GM19463 (cell line): ENCODE results near the gene SEC31B.
A peak's percentile ranks its signal among the peaks of the same experiment; 100 is the strongest.

Experiments used
- ATAC-seq: cut with Tn5 transposase; IDR thresholded peaks from one replicate; pipeline ENCODE4 v1.9.1; 2021; ENCODE audit warnings: mild to moderate bottlenecking, moderate library complexity; ENCODE audit not compliant: unreplicated experiment

SEC31B gene

GRCh38 chr10:100502926-100503494 is 16.7 kb downstream of the SEC31B start:
- no peak for ATAC-seq

- ATAC-seq, result no peak
Observed at GRCh38 chr10:100501423-100501822, 18.2 kb downstream of the SEC31B start.

GRCh38 chr10:100498059-100498458 is 21.6 kb downstream of the SEC31B start:
- no peak for ATAC-seq

- no peak for ATAC-seq
Observed at GRCh38 chr10:100496567-100496966, 23.1 kb downstream of the SEC31B start.

- ATAC-seq, result no peak
Observed at GRCh38 chr10:100490531-100490930, 29.1 kb downstream of the SEC31B start.

GRCh38 chr10:100489396-100489795 is 30.3 kb downstream of the SEC31B start:
- ATAC-seq, result no peak

GRCh38 chr10:100487529-100487928 is 32.1 kb downstream of the SEC31B start:
- no peak for ATAC-seq

- ATAC-seq, result no peak
Observed at GRCh38 chr10:100485801-100486495, 33.7 kb downstream of the SEC31B start.

- ATAC-seq, result no peak
Observed at GRCh38 chr10:100485366-100485765, 34.3 kb downstream of the SEC31B start.

- ATAC-seq, result no peak
Observed at GRCh38 chr10:100483876-100484666, 35.6 kb downstream of the SEC31B start.

- no peak for ATAC-seq
Observed at GRCh38 chr10:100482834-100483185, 36.9 kb downstream of the SEC31B start.

- ATAC-seq, result peak; percentile 34
Observed at GRCh38 chr10:100482181-100482833, 37.4 kb downstream of the SEC31B start.

GRCh38 chr10:100481462-100482081 is 38.1 kb downstream of the SEC31B start:
- peak; percentile 99 for ATAC-seq

GRCh38 chr10:100480002-100480401 is 39.7 kb downstream of the SEC31B start:
- ATAC-seq, result no peak

- no peak for ATAC-seq
Observed at GRCh38 chr10:100479037-100479436, 40.6 kb downstream of the SEC31B start.

GRCh38 chr10:100477970-100478369 is 41.7 kb downstream of the SEC31B start:
- no peak for ATAC-seq

- no peak for ATAC-seq
Observed at GRCh38 chr10:100470367-100470766, 49.3 kb downstream of the SEC31B start.

- no peak for ATAC-seq
Observed at GRCh38 chr10:100469756-100470155, 49.9 kb downstream of the SEC31B start.

- no peak for ATAC-seq
Observed at GRCh38 chr10:100468978-100469377, 50.7 kb downstream of the SEC31B start.

- ATAC-seq, result no peak
Observed at GRCh38 chr10:100468322-100468721, 51.3 kb downstream of the SEC31B start.

GRCh38 chr10:100462709-100463108 is 57.0 kb downstream of the SEC31B start, which contains the start of gene WNT8B:
Gene WNT8B, plus strand, starts transcription at chr10:100463009. Its CDS starts 160 bp downstream, at chr10:100463169.
- ATAC-seq, result no peak
